ENCODE results near the gene REC8. TPM values are rescaled to one million over a fixed set of nuclear protein-coding genes. Genes with fewer than 3 reads are reported as not detected.

The REC8 gene
- total RNA-seq, 1 donor: 3.3 TPM

GRCh38 chr14:24181371-24182077, 9.6 kb downstream of the REC8 start:
- no peak overlapping the region for H3K4me2 ChIP-seq (ENCODE audit: insufficient read depth, low read length)
- peaks cover 7% of the 10 kb centered on the region for H3K4me1 ChIP-seq (ENCODE audit: insufficient read depth, low read length)
- TF ChIP-seq CTCF (IDR thresholded peaks at IDR 0.05; ENCODE audit: extremely low read depth, low read depth, low read length): no peak
- no peak overlapping the region for H3K4me3 ChIP-seq (ENCODE audit: insufficient read depth, low read length)
- H4K20me1 ChIP-seq (ENCODE audit: insufficient read depth, low read length): no peaks in the 10 kb centered on the region
- peaks cover 8% of the 10 kb centered on the region for H3K79me2 ChIP-seq (ENCODE audit: insufficient read depth, low read length)
- H3K27ac ChIP-seq (ENCODE audit: low read depth, low read length): no peak overlapping the region
- DNase-seq (ENCODE audit: insufficient read length, low spot score, missing footprints): peak; percentile 5
- H3K27me3 ChIP-seq (ENCODE audit: insufficient read depth, low read length): no peaks in the 10 kb centered on the region
- H3K36me3 ChIP-seq (ENCODE audit: insufficient read depth, low read length): peaks cover 83% of the 10 kb centered on the region
- H3K9me3 ChIP-seq (ENCODE audit: low read depth, low read length): no peaks in the 10 kb centered on the region
- no peak overlapping the region for H2AFZ ChIP-seq (ENCODE audit: low read length)

DNA sequence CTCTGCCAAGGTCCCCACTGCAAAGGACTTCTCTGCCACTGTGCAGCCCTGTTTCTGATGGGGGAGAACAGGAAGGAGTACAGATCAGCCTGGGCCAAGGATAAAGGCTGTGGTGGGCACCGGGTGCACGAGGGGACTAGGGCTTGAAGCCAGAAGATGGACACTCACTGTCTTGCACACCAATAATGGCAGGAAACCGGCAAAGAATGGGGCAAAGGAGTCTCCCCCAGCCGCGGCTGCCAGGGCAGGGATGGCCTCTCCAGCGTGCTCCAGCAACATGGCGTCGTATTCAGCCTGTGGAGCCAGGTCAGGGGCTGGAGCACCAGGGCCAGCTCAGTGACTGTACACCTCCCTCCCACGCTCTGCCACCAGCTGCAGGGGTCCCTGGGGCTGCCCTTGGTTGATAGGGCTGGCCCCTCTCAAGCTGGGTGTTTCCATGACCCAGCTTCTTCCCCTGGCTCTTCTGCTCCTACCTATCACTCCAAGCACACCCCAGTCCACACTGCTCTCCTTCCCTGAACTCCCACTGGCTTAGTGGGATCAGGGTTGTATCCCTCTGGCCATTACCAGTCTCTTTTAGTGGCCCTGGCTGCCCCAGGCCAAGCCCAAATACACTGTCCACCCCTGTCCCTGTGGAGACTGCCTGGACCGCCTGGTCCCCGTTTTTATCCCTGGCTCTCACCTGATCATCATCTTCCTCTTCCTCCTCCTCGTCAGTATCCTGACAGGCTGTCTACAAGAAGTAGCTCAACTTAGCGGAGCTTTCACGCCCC, 10.4 kb downstream of the REC8 start:
- Histone ChIP-seq H3K9me3 (ENCODE audit: low read depth, low read length) (no peaks in the 10 kb centered on the region), H3K79me2 (ENCODE audit: insufficient read depth, low read length) (peaks cover 14% of the 10 kb centered on the region), H3K4me3 (ENCODE audit: insufficient read depth, low read length) (no peak overlapping the region), H3K36me3 (ENCODE audit: insufficient read depth, low read length) (peaks cover 80% of the 10 kb centered on the region), H4K20me1 (ENCODE audit: insufficient read depth, low read length) (peaks cover 4% of the 10 kb centered on the region), H3K4me2 (ENCODE audit: insufficient read depth, low read length) (no peak overlapping the region), H3K27me3 (ENCODE audit: insufficient read depth, low read length) (no peaks in the 10 kb centered on the region), H3K27ac (ENCODE audit: low read depth, low read length) (no peak overlapping the region), H2AFZ (ENCODE audit: low read length) (no peak overlapping the region), H3K4me1 (ENCODE audit: insufficient read depth, low read length) (peaks cover 7% of the 10 kb centered on the region)
- no peak for TF ChIP-seq CTCF (IDR thresholded peaks at IDR 0.05; ENCODE audit: extremely low read depth, low read depth, low read length)
- DNase-seq (ENCODE audit: insufficient read length, low spot score, missing footprints): peak; percentile 74

GRCh38 chr14:24183014-24183481, 11.2 kb downstream of the REC8 start:
- peaks cover 14% of the 10 kb centered on the region for H3K4me1 ChIP-seq (ENCODE audit: insufficient read depth, low read length)
- no peak overlapping the region for H3K4me3 ChIP-seq (ENCODE audit: insufficient read depth, low read length)
- H2AFZ ChIP-seq (ENCODE audit: low read length): no peak overlapping the region
- peaks cover 21% of the 10 kb centered on the region for H3K79me2 ChIP-seq (ENCODE audit: insufficient read depth, low read length)
- peaks cover 4% of the 10 kb centered on the region for H4K20me1 ChIP-seq (ENCODE audit: insufficient read depth, low read length)
- TF ChIP-seq CTCF (IDR thresholded peaks at IDR 0.05; ENCODE audit: extremely low read depth, low read depth, low read length): no peak
- no peak for DNase-seq (ENCODE audit: insufficient read length, low spot score, missing footprints)
- no peaks in the 10 kb centered on the region for H3K9me3 ChIP-seq (ENCODE audit: low read depth, low read length)
- H3K36me3 ChIP-seq (ENCODE audit: insufficient read depth, low read length): peaks cover 77% of the 10 kb centered on the region
- no peaks in the 10 kb centered on the region for H3K27me3 ChIP-seq (ENCODE audit: insufficient read depth, low read length)
- H3K4me2 ChIP-seq (ENCODE audit: insufficient read depth, low read length): no peak overlapping the region
- no peak overlapping the region for H3K27ac ChIP-seq (ENCODE audit: low read depth, low read length)
